K562 (cell line): ENCODE results near the gene POM121C. TPM values are rescaled to one million over a fixed set of nuclear protein-coding genes. Genes with fewer than 3 reads are reported as not detected.
"Not testable (repeated sequence)": the region's sequence is repeated elsewhere in the genome, so short reads cannot be mapped to it uniquely, and the experiment has no call there.

Experiments
- ATF7 ChIP-seq: fragments of 450-650 bp; IDR thresholded peaks from 2 replicates; pipeline ENCODE4 v1.7.1; 2014; ENCODE audit warnings: mild to moderate bottlenecking, moderate library complexity
- EGR1 ChIP-seq: fragments of 450-650 bp; conservative IDR thresholded peaks from 2 replicates; pipeline ENCODE4 v1.6.1; 2017; ENCODE audit warnings: mild to moderate bottlenecking
- ETV1 ChIP-seq: fragments of 450-650 bp; conservative IDR thresholded peaks from 2 replicates; pipeline ENCODE4 v1.6.1; 2016; ENCODE audit warnings: missing genetic modification characterization, control low read depth, low read depth, missing compliant biosample characterization
- FOXK2 ChIP-seq, 2 experiments: fragments of 450-650 bp; IDR thresholded peaks in 1 of 2; conservative IDR thresholded peaks in 1 of 2; 2 replicates each; pipeline ENCODE4 v1.6.1; 2016; ENCODE audit warnings: low read depth in 2 of 2, mild to moderate bottlenecking in 1 of 2
- MYNN ChIP-seq, 2 experiments: sonication (generic); formaldehyde crosslinking in 1 of 2; IDR thresholded peaks; 2 replicates each; pipeline versions ENCODE4 v1.5.0 to v1.6.1; 2016 to 2020; ENCODE audit warnings: antibody characterized with exemption in 1 of 2, missing genetic modification reagents in 1 of 2
- NRF1 ChIP-seq, 2 experiments: fragments of 450-650 bp; IDR thresholded peaks in 1 of 2; conservative IDR thresholded peaks in 1 of 2; 2 replicates each; pipeline ENCODE4 v1.6.1; 2014; ENCODE audit warnings: mild to moderate bottlenecking in 2 of 2
- polyA plus RNA-seq, 8 experiments: library from polyadenylated mRNA; depleted of rRNA in 4 of 8; stranded (reverse) in 5 of 8; unstranded in 3 of 8; fragments of >200 nt; fragmentation: Nextera tagmentation in 2 of 8; fragmentation: Illumina TruSeq in 1 of 8; extraction: Ambion mirVana in 2 of 8; extraction: Trizol in 1 of 8; gene quantifications; 2 replicates each; pipeline versions ENCODE4 v1.2.1 to v1.2.3, GENCODE V29; 2011 to 2014; ENCODE audit warnings: inconsistent platforms in 1 of 8, missing spikeins in 1 of 8
- total RNA-seq, 7 experiments: library from RNA; depleted of rRNA in 6 of 7; stranded (reverse); fragments of >200 nt in 6 of 7; fragmentation: Illumina TruSeq in 2 of 7; extraction: Trizol in 2 of 7; gene quantifications; 2 replicates each; pipeline versions ENCODE4 v1.2.1 to v1.2.3, GENCODE V29; 2011 to 2021; ENCODE audit warnings: low replicate concordance in 1 of 7
- TF ChIP-seq, protein P1 (sequence below): sonication (generic); formaldehyde crosslinking; IDR thresholded peaks from 2 replicates; pipeline ENCODE4 v1.8.1; 2023; ENCODE audit warnings: mild to moderate bottlenecking, missing genetic modification reagents
- TF ChIP-seq, protein P2 (sequence below): sonication (generic); formaldehyde crosslinking; IDR thresholded peaks from 2 replicates; pipeline ENCODE4 v1.8.0; 2023; ENCODE audit warnings: mild to moderate bottlenecking, missing genetic modification reagents

The POM121C gene
- total and polyA plus RNA-seq, 9 of the 15 experiments (the other 6 are each of a cell fraction or from before 2014, with no cell fraction given): 7.1 to 119 (median 21.4) TPM

DNA sequence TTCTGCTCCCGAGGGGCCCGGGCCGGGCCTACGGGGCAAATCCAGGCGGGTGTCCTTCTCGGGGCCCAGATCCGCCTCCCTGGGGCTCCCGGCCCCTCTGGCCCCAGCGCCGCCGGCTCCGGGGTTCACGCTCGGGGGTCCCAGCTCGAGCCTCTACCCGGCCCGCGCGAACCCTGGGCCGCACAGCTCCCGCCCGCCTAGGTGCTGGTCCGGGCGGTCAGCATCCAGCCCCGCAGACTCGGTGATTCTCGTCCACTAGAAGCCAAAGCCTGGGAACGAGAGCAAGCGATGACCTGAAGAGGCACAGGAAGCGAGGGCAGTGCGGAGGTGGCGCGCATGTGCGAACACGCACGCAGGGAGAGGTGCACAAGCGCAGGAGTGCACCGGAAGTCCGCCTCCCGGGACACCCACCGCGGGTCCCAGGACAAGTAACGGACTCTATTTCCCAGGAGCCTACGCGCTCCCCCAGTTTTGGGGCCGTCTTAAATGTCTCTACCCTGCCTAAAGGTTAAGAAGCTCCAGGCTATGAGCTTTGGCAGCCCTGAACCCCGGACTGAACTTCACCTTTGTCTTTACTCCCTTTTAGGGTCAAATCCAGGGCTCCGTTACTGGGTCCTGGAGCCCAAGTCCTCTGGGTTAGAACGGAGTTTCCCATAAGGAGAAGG lies at the start of gene POM121C (continued):
- TF ChIP-seq, protein P1, sequence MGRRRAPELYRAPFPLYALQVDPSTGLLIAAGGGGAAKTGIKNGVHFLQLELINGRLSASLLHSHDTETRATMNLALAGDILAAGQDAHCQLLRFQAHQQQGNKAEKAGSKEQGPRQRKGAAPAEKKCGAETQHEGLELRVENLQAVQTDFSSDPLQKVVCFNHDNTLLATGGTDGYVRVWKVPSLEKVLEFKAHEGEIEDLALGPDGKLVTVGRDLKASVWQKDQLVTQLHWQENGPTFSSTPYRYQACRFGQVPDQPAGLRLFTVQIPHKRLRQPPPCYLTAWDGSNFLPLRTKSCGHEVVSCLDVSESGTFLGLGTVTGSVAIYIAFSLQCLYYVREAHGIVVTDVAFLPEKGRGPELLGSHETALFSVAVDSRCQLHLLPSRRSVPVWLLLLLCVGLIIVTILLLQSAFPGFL: peak; percentile 89; the same call in 1 of the 2 replicates
- TF ChIP-seq FOXK2 (conservative IDR thresholded peaks at IDR 0.05 in 1 of 2, IDR thresholded peaks at IDR 0.05 in 1 of 2; ENCODE audit: low read depth in 2 of 2): peak in 1 of 2 experiments; percentile 19; a peak in 1 of 4 replicates
- TF ChIP-seq ATF7: peak; percentile 76; the same call in 1 of the 2 replicates
- peak; percentile 41; the same call in 1 of the 2 replicates for TF ChIP-seq MYNN (IDR thresholded peaks at IDR 0.05)
- not testable (repeated sequence) for TF ChIP-seq MYNN (CRISPR knock-in tag; IDR thresholded peaks at IDR 0.05)
- TF ChIP-seq, protein P2, sequence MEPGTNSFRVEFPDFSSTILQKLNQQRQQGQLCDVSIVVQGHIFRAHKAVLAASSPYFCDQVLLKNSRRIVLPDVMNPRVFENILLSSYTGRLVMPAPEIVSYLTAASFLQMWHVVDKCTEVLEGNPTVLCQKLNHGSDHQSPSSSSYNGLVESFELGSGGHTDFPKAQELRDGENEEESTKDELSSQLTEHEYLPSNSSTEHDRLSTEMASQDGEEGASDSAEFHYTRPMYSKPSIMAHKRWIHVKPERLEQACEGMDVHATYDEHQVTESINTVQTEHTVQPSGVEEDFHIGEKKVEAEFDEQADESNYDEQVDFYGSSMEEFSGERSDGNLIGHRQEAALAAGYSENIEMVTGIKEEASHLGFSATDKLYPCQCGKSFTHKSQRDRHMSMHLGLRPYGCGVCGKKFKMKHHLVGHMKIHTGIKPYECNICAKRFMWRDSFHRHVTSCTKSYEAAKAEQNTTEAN: 0 out of 2 replicates have a peak, but pooled peaks have one; percentile 39
- TF ChIP-seq EGR1: peak; percentile 82
- TF ChIP-seq ETV1 (tag): peak; percentile 91
- TF ChIP-seq NRF1 (conservative IDR thresholded peaks at IDR 0.05 in 1 of 2, IDR thresholded peaks at IDR 0.05 in 1 of 2): peak; percentile 96 to 97
